Endothelial cell of umbilical vein (primary cell): Measurements from ENCODE around the gene INPP5A. TPM values are rescaled to one million over a fixed set of nuclear protein-coding genes. Genes with fewer than 3 reads are reported as not detected.

Experiments used
- BruUV-seq: library from RNA; stranded (reverse); fragments of 400-500 nt; replicated peaks from 2 replicates; lab custom pipeline; 2021; lab: Mats Ljungman, UMichigan
- CTCF ChIA-PET: fragments of 300-600, 350-600 bp; sonication (Branson Sonifier 250); formaldehyde crosslinking; loops from one replicate; lab custom pipeline; 2021; ENCODE audit warnings: antibody characterized with exemption, inconsistent platforms; lab: Charles Lee
- POLR2A ChIA-PET: fragments of 300-600, 350-600 bp; sonication (Branson Sonifier 250); formaldehyde crosslinking; loops from one replicate; lab custom pipeline; 2021; ENCODE audit warnings: antibody characterized with exemption, inconsistent platforms; lab: Charles Lee
- DNase-seq: peaks from one replicate; pipeline ENCODE4 v3.0.0-alpha.2; 2011; ENCODE audit warnings: low read depth, low spot score
- FAIRE-seq: peaks from 2 replicates; lab custom pipeline; 2011; peaks lifted over from hg19 to GRCh38; lab: Jason Lieb, UNC
- H2AFZ ChIP-seq: 2 replicates; pipeline ENCODE4 v1.6.0; 2012; ENCODE audit warnings: low read depth, low read length, control low read depth, inconsistent platforms
- H3K27ac ChIP-seq: 2 replicates; pipeline ENCODE4 v1.5.1; 2011; ENCODE audit warnings: low read depth, mild to moderate bottlenecking, control low read depth, low read length, moderate library complexity; ENCODE audit not compliant: insufficient read depth
- H3K27me3 ChIP-seq, 2 experiments: 2 replicates each; pipeline versions ENCODE4 v1.6.0 to v1.6.1; 2011; ENCODE audit warnings: low read length in 2 of 2, mixed read lengths in 1 of 2; ENCODE audit not compliant: control insufficient read depth in 2 of 2, insufficient read depth in 2 of 2
- H3K36me3 ChIP-seq, 2 experiments: 2 replicates in 1 of 2; 3 replicates in 1 of 2; pipeline ENCODE4 v1.5.1; 2011; ENCODE audit warnings: low read length in 2 of 2, mild to moderate bottlenecking in 1 of 2, moderate library complexity in 1 of 2; ENCODE audit not compliant: control insufficient read depth in 2 of 2, insufficient read depth in 2 of 2; ENCODE audit errors: extremely low read depth in 1 of 2
- H3K4me1 ChIP-seq: 3 replicates; pipeline ENCODE4 v1.5.1; 2011; ENCODE audit warnings: mild to moderate bottlenecking, low read length; ENCODE audit not compliant: control insufficient read depth, insufficient read depth; ENCODE audit errors: extremely low read depth
- H3K4me2 ChIP-seq: 2 replicates; pipeline ENCODE4 v1.6.1; 2011; ENCODE audit warnings: low read length, control low read depth, mixed read lengths; ENCODE audit not compliant: insufficient read depth
- H3K4me3 ChIP-seq, 3 experiments: fragments of 200-600 bp in 1 of 3; sonication (generic), shearing (Covaris generic) in 1 of 3; replicated peaks in 1 of 3; 2 replicates each; pipeline ENCODE4 v1.5.1; 2011 to 2016; ENCODE audit warnings: control low read depth in 3 of 3, low read length in 3 of 3, mild to moderate bottlenecking in 2 of 3, inconsistent platforms in 1 of 3, low read depth in 1 of 3, moderate library complexity in 1 of 3; ENCODE audit not compliant: insufficient read depth in 1 of 3
- H3K79me2 ChIP-seq: 2 replicates; pipeline ENCODE4 v1.6.0; 2012; ENCODE audit warnings: low read length, inconsistent platforms; ENCODE audit not compliant: control insufficient read depth, insufficient read depth
- H3K9ac ChIP-seq: replicated peaks from 2 replicates; pipeline ENCODE3; 2011; ENCODE audit warnings: low read length, control low read depth; ENCODE audit not compliant: insufficient read depth; ENCODE audit errors: extremely low read depth
- H3K9me1 ChIP-seq: replicated peaks from 3 replicates; pipeline ENCODE4 v1.6.0; 2011; ENCODE audit warnings: mild to moderate bottlenecking, low read length; ENCODE audit not compliant: control insufficient read depth, insufficient read depth; ENCODE audit errors: extremely low read depth
- H3K9me3 ChIP-seq: replicated peaks from 2 replicates; pipeline ENCODE4 v1.5.1; 2012; ENCODE audit warnings: low read length, inconsistent platforms; ENCODE audit not compliant: control insufficient read depth, insufficient read depth
- H4K20me1 ChIP-seq: replicated peaks from 2 replicates; pipeline ENCODE3; 2011; ENCODE audit warnings: mild to moderate bottlenecking, low read length; ENCODE audit not compliant: control insufficient read depth, insufficient read depth; ENCODE audit errors: extremely low read depth
- EZH2 ChIP-seq: IDR thresholded peaks from 2 replicates; pipeline ENCODE4 v1.6.1; 2012; ENCODE audit warnings: borderline replicate concordance, low read depth, mild to moderate bottlenecking, moderate library complexity, low read length, inconsistent platforms; ENCODE audit not compliant: severe bottlenecking
- FOS ChIP-seq: IDR thresholded peaks from 2 replicates; pipeline ENCODE4 v1.6.1; 2011; ENCODE audit warnings: mild to moderate bottlenecking, low read length, moderate library complexity, borderline replicate concordance; ENCODE audit not compliant: insufficient read depth
- GATA2 ChIP-seq: IDR thresholded peaks from 2 replicates; pipeline ENCODE4 v1.7.0; 2011; ENCODE audit warnings: low read depth, mild to moderate bottlenecking, moderate library complexity, mixed read lengths, low read length; ENCODE audit not compliant: insufficient read length, insufficient read depth
- JUN ChIP-seq: IDR thresholded peaks from 2 replicates; pipeline ENCODE4 v1.6.1; 2011; ENCODE audit warnings: borderline replicate concordance, low read depth; ENCODE audit not compliant: insufficient read length, insufficient read depth
- MYC ChIP-seq: IDR thresholded peaks from one replicate; pipeline ENCODE4 v1.6.1; 2011; ENCODE audit warnings: mild to moderate bottlenecking, low read depth, low read length
- POLR2A ChIP-seq: IDR thresholded peaks from 2 replicates; pipeline ENCODE4 v1.6.1; 2012; ENCODE audit warnings: low read depth, mild to moderate bottlenecking, control low read depth, low read length
- POLR2AphosphoS5 ChIP-seq: IDR thresholded peaks from 2 replicates; pipeline ENCODE4 v1.6.1; 2012; ENCODE audit warnings: low read depth, mild to moderate bottlenecking, control low read depth, low read length, moderate library complexity; ENCODE audit not compliant: insufficient read depth
- dilution Hi-C: fragments of 300-500 bp; cut with MboI; formaldehyde crosslinking; loops from one replicate; pipeline ENCODE4 v1.15.0; 2019; ENCODE audit warnings: low sequenced_read_pairs; ENCODE audit not compliant: extremely low pct_ligation_motif_present
- intact Hi-C: fragments of 100-400 bp; cut with micrococcal nuclease; formaldehyde crosslinking; loops from one replicate; pipeline ENCODE4 v1.10.0; 2022
- polyA plus RNA-seq, 4 experiments: library from polyadenylated mRNA; depleted of rRNA in 3 of 4; stranded (reverse) in 3 of 4; unstranded in 1 of 4; fragments of >200 nt; gene quantifications; 2 replicates each; pipeline versions ENCODE4 v1.2.1 to v1.2.3, GENCODE V29; 2011 to 2012; ENCODE audit warnings: missing spikeins in 1 of 4
- total RNA-seq: library from RNA; stranded (reverse); gene quantifications from 2 replicates; pipeline ENCODE4 v1.2.3, GENCODE V29; 2021
- TF ChIP-seq, protein P1 (sequence below), 2 donors: IDR thresholded peaks; 1 replicate in 1 of 2; 2 replicates in 1 of 2; pipeline ENCODE4 v1.5.1; 2011; ENCODE audit warnings: low read length in 2 of 2, mild to moderate bottlenecking in 2 of 2, moderate library complexity in 2 of 2, control low read depth in 1 of 2, inconsistent platforms in 1 of 2, low read depth in 1 of 2; ENCODE audit not compliant: insufficient read depth in 1 of 2; ENCODE audit errors: extremely low read depth in 1 of 2
- TF ChIP-seq, protein P2 (sequence below): IDR thresholded peaks from 2 replicates; pipeline ENCODE4 v1.6.1; 2011; ENCODE audit not compliant: insufficient read depth, insufficient read length

The INPP5A gene
- total and polyA plus RNA-seq, 2 donors (not counting 3 experiments of a cell fraction or from before 2014, with no cell fraction given): 22.9 to 33.2 TPM

- Histone ChIP-seq H3K27ac (no peak overlapping the region), H3K79me2 (no peaks in the 10 kb centered on the region), H4K20me1 (no peaks in the 10 kb centered on the region), H3K9ac (no peak overlapping the region), H3K36me3 (no peaks in the 10 kb centered on the region), H2AFZ (no peak overlapping the region), H3K4me2 (no peak overlapping the region), H3K4me1 (no peaks in the 10 kb centered on the region), H3K4me3 (no peak overlapping the region), H3K9me3 (no peaks in the 10 kb centered on the region), H3K9me1 (no peaks in the 10 kb centered on the region), H3K27me3 (no peaks in the 10 kb centered on the region)
- BruUV-seq: no TSS peak
- TF ChIP-seq, protein P1, sequence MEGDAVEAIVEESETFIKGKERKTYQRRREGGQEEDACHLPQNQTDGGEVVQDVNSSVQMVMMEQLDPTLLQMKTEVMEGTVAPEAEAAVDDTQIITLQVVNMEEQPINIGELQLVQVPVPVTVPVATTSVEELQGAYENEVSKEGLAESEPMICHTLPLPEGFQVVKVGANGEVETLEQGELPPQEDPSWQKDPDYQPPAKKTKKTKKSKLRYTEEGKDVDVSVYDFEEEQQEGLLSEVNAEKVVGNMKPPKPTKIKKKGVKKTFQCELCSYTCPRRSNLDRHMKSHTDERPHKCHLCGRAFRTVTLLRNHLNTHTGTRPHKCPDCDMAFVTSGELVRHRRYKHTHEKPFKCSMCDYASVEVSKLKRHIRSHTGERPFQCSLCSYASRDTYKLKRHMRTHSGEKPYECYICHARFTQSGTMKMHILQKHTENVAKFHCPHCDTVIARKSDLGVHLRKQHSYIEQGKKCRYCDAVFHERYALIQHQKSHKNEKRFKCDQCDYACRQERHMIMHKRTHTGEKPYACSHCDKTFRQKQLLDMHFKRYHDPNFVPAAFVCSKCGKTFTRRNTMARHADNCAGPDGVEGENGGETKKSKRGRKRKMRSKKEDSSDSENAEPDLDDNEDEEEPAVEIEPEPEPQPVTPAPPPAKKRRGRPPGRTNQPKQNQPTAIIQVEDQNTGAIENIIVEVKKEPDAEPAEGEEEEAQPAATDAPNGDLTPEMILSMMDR (IDR thresholded peaks at IDR 0.05; ENCODE audit: extremely low read depth in 1 of 2, insufficient read depth in 1 of 2, low read depth in 1 of 2, low read length in 2 of 2): no peak
- TF ChIP-seq, protein P2, sequence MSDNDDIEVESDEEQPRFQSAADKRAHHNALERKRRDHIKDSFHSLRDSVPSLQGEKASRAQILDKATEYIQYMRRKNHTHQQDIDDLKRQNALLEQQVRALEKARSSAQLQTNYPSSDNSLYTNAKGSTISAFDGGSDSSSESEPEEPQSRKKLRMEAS: no peak
- no peak for TF ChIP-seq POLR2A
- TF ChIP-seq EZH2: no peak
- no peak for TF ChIP-seq MYC
- no peak for TF ChIP-seq JUN
- TF ChIP-seq POLR2AphosphoS5: no peak
- no peak for TF ChIP-seq GATA2
- TF ChIP-seq FOS: no peak
- dilution Hi-C loops (no loop called here), intact Hi-C loops (loop anchor here (2.0 kb wide), 1 partner anchor 285 kb away; no protein-coding TSS in a partner anchor)
- FAIRE-seq (no peak), DNase-seq (no peak)
- CTCF ChIA-PET: interaction anchor here (0.8 to 2.7 kb wide), 16 partner anchors 8 to 603 kb away, joined by 3 to 21 read pairs (median 6); no protein-coding TSS in a partner anchor
- POLR2A ChIA-PET: no interaction called here
These were observed 118.1 kb downstream of the INPP5A start for GRCh38 chr10:132655735-132656134.
